ENCODE results near the gene HPSE2.

DNA sequence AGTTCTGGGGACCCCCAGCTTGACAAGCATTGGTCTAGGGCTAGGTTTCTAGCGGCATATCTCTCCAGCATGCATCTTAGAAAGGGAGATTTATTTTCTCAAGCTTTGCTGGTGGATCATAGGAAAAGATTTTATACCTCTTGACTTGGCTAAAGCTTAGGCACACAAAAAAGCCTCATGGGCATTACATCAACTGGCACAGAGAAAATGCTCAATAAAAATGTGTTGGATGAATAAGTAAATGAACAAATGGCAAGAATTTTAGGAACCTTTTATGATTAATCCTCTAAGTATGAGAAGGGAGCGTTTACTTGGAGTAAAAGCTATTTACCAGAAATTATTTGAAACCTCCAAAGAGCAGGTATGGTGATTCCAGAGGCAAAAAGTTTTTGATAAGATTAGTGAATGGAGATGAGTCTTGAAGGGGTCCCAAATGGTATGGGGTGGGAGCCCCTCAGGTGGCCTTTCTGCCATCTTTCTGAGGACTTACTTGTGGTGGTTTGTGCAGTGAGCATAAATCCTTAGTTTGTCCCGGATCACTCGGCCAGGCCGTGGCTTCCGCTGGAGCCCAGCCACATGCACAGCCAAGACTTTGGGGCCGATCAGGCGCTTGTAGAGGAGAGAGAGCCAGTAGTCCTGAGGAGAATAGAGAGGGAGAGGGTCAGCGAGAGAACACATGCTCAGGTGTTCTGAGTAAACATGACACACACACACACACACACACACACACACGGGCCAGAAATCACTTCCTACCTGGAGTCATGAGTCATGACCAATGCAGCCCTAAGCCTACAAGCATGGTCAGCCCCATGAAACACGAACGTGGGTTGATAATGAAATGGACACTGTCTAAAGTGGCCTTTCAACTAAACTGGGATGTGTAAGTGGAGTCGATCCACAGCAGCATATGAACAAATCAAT lies 745.8 kb downstream of the HPSE2 start:
- TF ChIP-seq, protein P1, sequence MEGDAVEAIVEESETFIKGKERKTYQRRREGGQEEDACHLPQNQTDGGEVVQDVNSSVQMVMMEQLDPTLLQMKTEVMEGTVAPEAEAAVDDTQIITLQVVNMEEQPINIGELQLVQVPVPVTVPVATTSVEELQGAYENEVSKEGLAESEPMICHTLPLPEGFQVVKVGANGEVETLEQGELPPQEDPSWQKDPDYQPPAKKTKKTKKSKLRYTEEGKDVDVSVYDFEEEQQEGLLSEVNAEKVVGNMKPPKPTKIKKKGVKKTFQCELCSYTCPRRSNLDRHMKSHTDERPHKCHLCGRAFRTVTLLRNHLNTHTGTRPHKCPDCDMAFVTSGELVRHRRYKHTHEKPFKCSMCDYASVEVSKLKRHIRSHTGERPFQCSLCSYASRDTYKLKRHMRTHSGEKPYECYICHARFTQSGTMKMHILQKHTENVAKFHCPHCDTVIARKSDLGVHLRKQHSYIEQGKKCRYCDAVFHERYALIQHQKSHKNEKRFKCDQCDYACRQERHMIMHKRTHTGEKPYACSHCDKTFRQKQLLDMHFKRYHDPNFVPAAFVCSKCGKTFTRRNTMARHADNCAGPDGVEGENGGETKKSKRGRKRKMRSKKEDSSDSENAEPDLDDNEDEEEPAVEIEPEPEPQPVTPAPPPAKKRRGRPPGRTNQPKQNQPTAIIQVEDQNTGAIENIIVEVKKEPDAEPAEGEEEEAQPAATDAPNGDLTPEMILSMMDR (IDR thresholded peaks at IDR 0.05; ENCODE audit: low read depth, low read length, missing input control), result no peak
- TF ChIP-seq HNF4A (conservative IDR thresholded peaks at IDR 0.05), result no peak
- TF ChIP-seq, protein P2, sequence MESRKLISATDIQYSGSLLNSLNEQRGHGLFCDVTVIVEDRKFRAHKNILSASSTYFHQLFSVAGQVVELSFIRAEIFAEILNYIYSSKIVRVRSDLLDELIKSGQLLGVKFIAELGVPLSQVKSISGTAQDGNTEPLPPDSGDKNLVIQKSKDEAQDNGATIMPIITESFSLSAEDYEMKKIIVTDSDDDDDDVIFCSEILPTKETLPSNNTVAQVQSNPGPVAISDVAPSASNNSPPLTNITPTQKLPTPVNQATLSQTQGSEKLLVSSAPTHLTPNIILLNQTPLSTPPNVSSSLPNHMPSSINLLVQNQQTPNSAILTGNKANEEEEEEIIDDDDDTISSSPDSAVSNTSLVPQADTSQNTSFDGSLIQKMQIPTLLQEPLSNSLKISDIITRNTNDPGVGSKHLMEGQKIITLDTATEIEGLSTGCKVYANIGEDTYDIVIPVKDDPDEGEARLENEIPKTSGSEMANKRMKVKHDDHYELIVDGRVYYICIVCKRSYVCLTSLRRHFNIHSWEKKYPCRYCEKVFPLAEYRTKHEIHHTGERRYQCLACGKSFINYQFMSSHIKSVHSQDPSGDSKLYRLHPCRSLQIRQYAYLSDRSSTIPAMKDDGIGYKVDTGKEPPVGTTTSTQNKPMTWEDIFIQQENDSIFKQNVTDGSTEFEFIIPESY (IDR thresholded peaks at IDR 0.05), result no peak
- TF ChIP-seq SP1 (IDR thresholded peaks at IDR 0.05), result no peak
- TF ChIP-seq, protein P3, sequence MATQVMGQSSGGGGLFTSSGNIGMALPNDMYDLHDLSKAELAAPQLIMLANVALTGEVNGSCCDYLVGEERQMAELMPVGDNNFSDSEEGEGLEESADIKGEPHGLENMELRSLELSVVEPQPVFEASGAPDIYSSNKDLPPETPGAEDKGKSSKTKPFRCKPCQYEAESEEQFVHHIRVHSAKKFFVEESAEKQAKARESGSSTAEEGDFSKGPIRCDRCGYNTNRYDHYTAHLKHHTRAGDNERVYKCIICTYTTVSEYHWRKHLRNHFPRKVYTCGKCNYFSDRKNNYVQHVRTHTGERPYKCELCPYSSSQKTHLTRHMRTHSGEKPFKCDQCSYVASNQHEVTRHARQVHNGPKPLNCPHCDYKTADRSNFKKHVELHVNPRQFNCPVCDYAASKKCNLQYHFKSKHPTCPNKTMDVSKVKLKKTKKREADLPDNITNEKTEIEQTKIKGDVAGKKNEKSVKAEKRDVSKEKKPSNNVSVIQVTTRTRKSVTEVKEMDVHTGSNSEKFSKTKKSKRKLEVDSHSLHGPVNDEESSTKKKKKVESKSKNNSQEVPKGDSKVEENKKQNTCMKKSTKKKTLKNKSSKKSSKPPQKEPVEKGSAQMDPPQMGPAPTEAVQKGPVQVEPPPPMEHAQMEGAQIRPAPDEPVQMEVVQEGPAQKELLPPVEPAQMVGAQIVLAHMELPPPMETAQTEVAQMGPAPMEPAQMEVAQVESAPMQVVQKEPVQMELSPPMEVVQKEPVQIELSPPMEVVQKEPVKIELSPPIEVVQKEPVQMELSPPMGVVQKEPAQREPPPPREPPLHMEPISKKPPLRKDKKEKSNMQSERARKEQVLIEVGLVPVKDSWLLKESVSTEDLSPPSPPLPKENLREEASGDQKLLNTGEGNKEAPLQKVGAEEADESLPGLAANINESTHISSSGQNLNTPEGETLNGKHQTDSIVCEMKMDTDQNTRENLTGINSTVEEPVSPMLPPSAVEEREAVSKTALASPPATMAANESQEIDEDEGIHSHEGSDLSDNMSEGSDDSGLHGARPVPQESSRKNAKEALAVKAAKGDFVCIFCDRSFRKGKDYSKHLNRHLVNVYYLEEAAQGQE (IDR thresholded peaks at IDR 0.05), result no peak
- TF ChIP-seq, protein P4, sequence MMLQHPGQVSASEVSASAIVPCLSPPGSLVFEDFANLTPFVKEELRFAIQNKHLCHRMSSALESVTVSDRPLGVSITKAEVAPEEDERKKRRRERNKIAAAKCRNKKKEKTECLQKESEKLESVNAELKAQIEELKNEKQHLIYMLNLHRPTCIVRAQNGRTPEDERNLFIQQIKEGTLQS (IDR thresholded peaks at IDR 0.05), result no peak
- no peak for TF ChIP-seq GABPA (IDR thresholded peaks at IDR 0.05 in 1 of 2, conservative IDR thresholded peaks at IDR 0.05 in 1 of 2)
- no peak for TF ChIP-seq TAF1 (conservative IDR thresholded peaks at IDR 0.05)
